Neural cell (in vitro differentiated cells): ENCODE results near the gene AGAP3. TPM values are rescaled to one million over a fixed set of nuclear protein-coding genes. Genes with fewer than 3 reads are reported as not detected.

Source experiments
- H2AFZ ChIP-seq: fragments of 200-600, 300-800 bp; sonication (generic), shearing (Covaris generic); 2 replicates; pipeline ENCODE4 v1.6.0; 2014; ENCODE audit warnings: low read depth, mild to moderate bottlenecking, antibody characterized with exemption, low read length, moderate library complexity
- H3F3A ChIP-seq: fragments of 200-600 bp; shearing (Covaris generic); 2 replicates; pipeline ENCODE4 v1.6.1; 2016; ENCODE audit warnings: mild to moderate bottlenecking, moderate library complexity, mixed read lengths, antibody characterized with exemption, low read length; ENCODE audit not compliant: insufficient read depth, poor library complexity, severe bottlenecking
- H3K27ac ChIP-seq: fragments of 200-600, 300-800 bp; sonication (generic), shearing (Covaris generic); 2 replicates; pipeline ENCODE4 v1.5.1; 2014; ENCODE audit warnings: mild to moderate bottlenecking, low read length, moderate library complexity
- H3K27me3 ChIP-seq: fragments of 300-800, 200-600 bp; sonication (generic), shearing (Covaris generic); 2 replicates; pipeline ENCODE4 v1.6.0; 2014; ENCODE audit warnings: mild to moderate bottlenecking, low read depth, low read length, moderate library complexity; ENCODE audit not compliant: insufficient read depth
- H3K36me3 ChIP-seq: fragments of 300-800, 200-600 bp; sonication (generic), shearing (Covaris generic); 2 replicates; pipeline ENCODE4 v1.5.1; 2014; ENCODE audit warnings: mild to moderate bottlenecking, antibody characterized with exemption, low read length, moderate library complexity; ENCODE audit not compliant: insufficient read depth
- H3K4me2 ChIP-seq: fragments of 300-800, 200-600 bp; sonication (generic), shearing (Covaris generic); 2 replicates; pipeline ENCODE4 v1.6.0; 2014; ENCODE audit warnings: mild to moderate bottlenecking, low read length
- H3K4me3 ChIP-seq: fragments of 300-800, 200-600 bp; sonication (generic), shearing (Covaris generic); 2 replicates; pipeline ENCODE4 v1.5.1; 2014; ENCODE audit warnings: mild to moderate bottlenecking, low read length, moderate library complexity
- H3K79me2 ChIP-seq: fragments of 200-600 bp; shearing (Covaris generic); replicated peaks from 2 replicates; pipeline ENCODE4 v1.6.0; 2014; ENCODE audit warnings: mild to moderate bottlenecking, low read length, moderate library complexity; ENCODE audit not compliant: insufficient read depth
- H3K9ac ChIP-seq: fragments of 300-800, 200-600 bp; sonication (generic), shearing (Covaris generic); 2 replicates; pipeline ENCODE4 v1.6.1; 2016; ENCODE audit warnings: mild to moderate bottlenecking, low read length, mixed read lengths
- H3K9me2 ChIP-seq: fragments of 200-600 bp; shearing (Covaris generic); 2 replicates; pipeline ENCODE4 v1.6.1; 2016; ENCODE audit warnings: mild to moderate bottlenecking, low read length, mixed read lengths; ENCODE audit not compliant: insufficient read depth
- H3K9me3 ChIP-seq: fragments of 200-600, 300-800 bp; sonication (generic), shearing (Covaris generic); 2 replicates; pipeline ENCODE4 v1.6.1; 2016; ENCODE audit warnings: mild to moderate bottlenecking, mixed run types, low read length, moderate library complexity, mixed read lengths
- H4K20me1 ChIP-seq: fragments of 200-600 bp; shearing (Covaris generic); 2 replicates; pipeline ENCODE4 v1.6.1; 2016; ENCODE audit warnings: mild to moderate bottlenecking, mixed run types; ENCODE audit not compliant: insufficient read depth
- CTCF ChIP-seq: fragments of 450-650 bp; IDR thresholded peaks from 2 replicates; pipeline ENCODE4 v1.5.1; 2014; ENCODE audit warnings: antibody characterized with exemption, mild to moderate bottlenecking, moderate library complexity; ENCODE audit not compliant: poor library complexity, severe bottlenecking
- EP300 ChIP-seq: fragments of 450-650 bp; conservative IDR thresholded peaks from 2 replicates; pipeline ENCODE4 v1.6.1; 2014; ENCODE audit warnings: antibody characterized with exemption, mild to moderate bottlenecking, moderate library complexity; ENCODE audit not compliant: poor library complexity, severe bottlenecking
- EZH2 ChIP-seq: fragments of 200-600, 300-800 bp; shearing (Covaris generic), sonication (generic); IDR thresholded peaks from 2 replicates; pipeline ENCODE4 v1.6.1; 2014; ENCODE audit warnings: antibody characterized with exemption, low read length, borderline replicate concordance, mild to moderate bottlenecking; ENCODE audit not compliant: insufficient read depth, poor library complexity, severe bottlenecking
- MXI1 ChIP-seq: fragments of 450-650 bp; conservative IDR thresholded peaks from 2 replicates; pipeline ENCODE4 v1.6.1; 2014; ENCODE audit warnings: antibody characterized with exemption, mild to moderate bottlenecking; ENCODE audit not compliant: poor library complexity, severe bottlenecking
- POLR2AphosphoS5 ChIP-seq: IDR thresholded peaks from 2 replicates; pipeline ENCODE4 v1.6.1; 2012
- RAD21 ChIP-seq: fragments of 450-650 bp; conservative IDR thresholded peaks from 2 replicates; pipeline ENCODE4 v1.6.1; 2014; ENCODE audit warnings: antibody characterized with exemption, mild to moderate bottlenecking, moderate library complexity
- REST ChIP-seq: IDR thresholded peaks from 2 replicates; pipeline ENCODE4 v1.6.1; 2012; ENCODE audit warnings: borderline replicate concordance
- SMC3 ChIP-seq: fragments of 450-650 bp; conservative IDR thresholded peaks from 2 replicates; pipeline ENCODE4 v1.6.1; 2014; ENCODE audit warnings: antibody characterized with exemption, mild to moderate bottlenecking, moderate library complexity; ENCODE audit not compliant: poor library complexity
- TAF1 ChIP-seq: IDR thresholded peaks from 2 replicates; pipeline ENCODE4 v1.6.1; 2012; ENCODE audit warnings: low read depth
- polyA plus RNA-seq: library from polyadenylated mRNA; depleted of rRNA; stranded (reverse); fragments of >200 nt; gene quantifications from 2 replicates; pipeline ENCODE4 v1.2.3, GENCODE V29; 2014

AGAP3 gene
- polyA plus RNA-seq, 1 donor from 2014 or later: 117 TPM

- no peak overlapping the region for H3K27ac ChIP-seq
- no peak overlapping the region for H3K9ac ChIP-seq
- H2AFZ ChIP-seq: no peak overlapping the region
- H3K36me3 ChIP-seq: no peaks in the 10 kb centered on the region
- H3K9me2 ChIP-seq: no peaks in the 10 kb centered on the region
- H3K9me3 ChIP-seq: no peaks in the 10 kb centered on the region
- H3K79me2 ChIP-seq: no peaks in the 10 kb centered on the region
- H3K27me3 ChIP-seq: no peaks in the 10 kb centered on the region
- TF ChIP-seq EZH2 (no peak), MXI1 (no peak), EP300 (no peak), RAD21 (no peak), REST (no peak), POLR2AphosphoS5 (no peak), CTCF (no peak), TAF1 (no peak), SMC3 (no peak)
- H3K4me3 ChIP-seq: no peak overlapping the region
- H3K4me2 ChIP-seq: no peak overlapping the region
- no peaks in the 10 kb centered on the region for H4K20me1 ChIP-seq
- no peaks in the 10 kb centered on the region for H3F3A ChIP-seq
These were observed 42.3 kb upstream of the AGAP3 start for GRCh38 chr7:151043959-151044358.

- no peak overlapping the region for H3K9ac ChIP-seq
- no peaks in the 10 kb centered on the region for H3K9me2 ChIP-seq
- no peak overlapping the region for H3K4me2 ChIP-seq
- no peaks in the 10 kb centered on the region for H3F3A ChIP-seq
- H3K27ac ChIP-seq: no peak overlapping the region
- no peaks in the 10 kb centered on the region for H3K9me3 ChIP-seq
- H3K4me3 ChIP-seq: no peak overlapping the region
- TF ChIP-seq MXI1 (no peak), EZH2 (no peak), REST (no peak), EP300 (no peak), CTCF (no peak)
- H4K20me1 ChIP-seq: no peaks in the 10 kb centered on the region
- no peak overlapping the region for H2AFZ ChIP-seq
- peaks cover 5% of the 10 kb centered on the region for H3K27me3 ChIP-seq
- H3K79me2 ChIP-seq: no peaks in the 10 kb centered on the region
- H3K36me3 ChIP-seq: no peaks in the 10 kb centered on the region
These were observed 41.0 kb upstream of the AGAP3 start for GRCh38 chr7:151045262-151045661.
